HepG2 (cell line): ENCODE results near the gene MED12. TPM values are rescaled to one million over a fixed set of nuclear protein-coding genes. Genes with fewer than 3 reads are reported as not detected.

ENCODE experiments used
- ATAC-seq: fragments of 200-7000 bp; cut with Tn5 transposase; 3 replicates; pipeline ENCODE4 v1.9.1; 2020; ENCODE audit warnings: mild to moderate bottlenecking, moderate library complexity
- BruUV-seq: library from RNA; stranded (reverse); fragments of 400-500 nt; replicated peaks from 2 replicates; lab custom pipeline; 2021; lab: Mats Ljungman, UMichigan
- CTCF ChIA-PET: fragments of 300-600 bp; formaldehyde crosslinking; extraction: SDS; loops from one replicate; lab custom pipeline; 2021; ENCODE audit warnings: low total read pairs, inconsistent platforms, low intra/inter-chr PET ratio; lab: Yijun Ruan, JAX
- POLR2A ChIA-PET: fragments of 350-600 bp; sonication (Branson Sonifier 250); formaldehyde crosslinking; loops from one replicate; lab custom pipeline; 2020; ENCODE audit warnings: antibody characterized with exemption, inconsistent platforms; lab: Yijun Ruan, JAX
- DNase-seq: peaks from one replicate; pipeline ENCODE4 v3.0.0-alpha.2; 2015; ENCODE audit warnings: low spot score
- FAIRE-seq: peaks from 3 replicates; lab custom pipeline; 2011; peaks lifted over from hg19 to GRCh38; lab: Jason Lieb, UNC
- H2AFZ ChIP-seq: one replicate; pipeline ENCODE4 v1.6.1; 2011; ENCODE audit warnings: low read length, inconsistent platforms
- H3K27ac ChIP-seq: fragments of 300-600 bp; 3 replicates; pipeline ENCODE4 v1.8.0; 2011; ENCODE audit warnings: mixed run types, mild to moderate bottlenecking, mixed read lengths, low read length, inconsistent platforms; ENCODE audit not compliant: insufficient read depth; ENCODE audit errors: extremely low read length
- H3K27me3 ChIP-seq, 2 experiments: fragments of 200-600 bp in 1 of 2; 2 replicates in 1 of 2; 3 replicates in 1 of 2; pipeline versions ENCODE4 v1.6.0 to v1.8.0; 2011; ENCODE audit warnings: low read length in 2 of 2, mild to moderate bottlenecking in 2 of 2, moderate library complexity in 2 of 2, inconsistent platforms in 1 of 2; ENCODE audit not compliant: insufficient read depth in 2 of 2, control insufficient read depth in 1 of 2
- H3K36me3 ChIP-seq, 2 experiments: fragments of 200-600 bp in 1 of 2; replicated peaks in 1 of 2; 2 replicates in 1 of 2; 3 replicates in 1 of 2; pipeline versions ENCODE4 v1.5.1 to v1.8.0; 2011; ENCODE audit warnings: low read length in 2 of 2, inconsistent platforms in 1 of 2; ENCODE audit not compliant: insufficient read depth in 2 of 2, control insufficient read depth in 1 of 2
- H3K4me1 ChIP-seq: 2 replicates; pipeline ENCODE4 v1.5.1; 2012; ENCODE audit warnings: low read length, inconsistent platforms; ENCODE audit not compliant: insufficient read depth
- H3K4me2 ChIP-seq: 2 replicates; pipeline ENCODE4 v1.6.0; 2011; ENCODE audit warnings: low read depth, low read length, inconsistent platforms
- H3K4me3 ChIP-seq, 3 experiments: fragments of 200-600 bp in 1 of 3; sonication (generic), shearing (Covaris generic) in 1 of 3; replicated peaks in 1 of 3; 2 replicates each; pipeline ENCODE4 v1.5.1; 2011 to 2016; ENCODE audit warnings: low read length in 3 of 3, inconsistent platforms in 2 of 3, low read depth in 2 of 3, mild to moderate bottlenecking in 2 of 3, control low read depth in 1 of 3, mixed read lengths in 1 of 3; ENCODE audit not compliant: insufficient read depth in 1 of 3
- H3K79me2 ChIP-seq: one replicate; pipeline ENCODE4 v1.6.1; 2011; ENCODE audit warnings: low read length, inconsistent platforms; ENCODE audit not compliant: insufficient read depth
- H3K9ac ChIP-seq: 2 replicates; pipeline ENCODE4 v1.6.0; 2011; ENCODE audit warnings: mild to moderate bottlenecking, low read depth, low read length, inconsistent platforms; ENCODE audit not compliant: insufficient read depth
- H3K9me3 ChIP-seq: 2 replicates; pipeline ENCODE4 v1.5.1; 2012; ENCODE audit warnings: mild to moderate bottlenecking, low read length
- H4K20me1 ChIP-seq: 2 replicates; pipeline ENCODE4 v1.6.0; 2011; ENCODE audit warnings: inconsistent platforms, mild to moderate bottlenecking, low read length, moderate library complexity; ENCODE audit not compliant: insufficient read depth
- BCL6 ChIP-seq: IDR thresholded peaks from 2 replicates; pipeline ENCODE4 v1.6.1; 2016; ENCODE audit warnings: missing genetic modification reagents, missing compliant biosample characterization
- DMAP1 ChIP-seq: IDR thresholded peaks from 2 replicates; pipeline ENCODE4 v1.6.1; 2016
- DRAP1 ChIP-seq: IDR thresholded peaks from 2 replicates; pipeline ENCODE4 v1.6.1; 2016; ENCODE audit warnings: missing genetic modification reagents, missing compliant biosample characterization
- FOXJ3 ChIP-seq: sonication (generic); formaldehyde crosslinking; IDR thresholded peaks from 2 replicates; pipeline ENCODE4 v1.4.0; 2020; ENCODE audit warnings: missing genetic modification reagents, mild to moderate bottlenecking, borderline replicate concordance
- JUND ChIP-seq: sonication (generic); formaldehyde crosslinking; IDR thresholded peaks from 2 replicates; pipeline ENCODE4 v1.8.0; 2022; ENCODE audit warnings: mild to moderate bottlenecking, missing genetic modification reagents
- MAFK ChIP-seq, 2 experiments: IDR thresholded peaks in 1 of 2; conservative IDR thresholded peaks in 1 of 2; 2 replicates each; pipeline ENCODE4 v1.6.1; 2011; ENCODE audit warnings: improper control_type of control experiment in 2 of 2, low read length in 2 of 2
- NFE2L1 ChIP-seq: sonication (generic); formaldehyde crosslinking; IDR thresholded peaks from 2 replicates; pipeline ENCODE4 v1.4.0; 2020; ENCODE audit warnings: missing genetic modification reagents, mild to moderate bottlenecking, borderline replicate concordance
- ZNF232 ChIP-seq: sonication (generic); formaldehyde crosslinking; IDR thresholded peaks from 2 replicates; pipeline ENCODE4 v1.4.0; 2020; ENCODE audit warnings: missing genetic modification reagents, borderline replicate concordance
- ZNF570 ChIP-seq: sonication (generic); formaldehyde crosslinking; IDR thresholded peaks from 2 replicates; pipeline ENCODE4 v1.4.0; 2020; ENCODE audit warnings: mild to moderate bottlenecking, missing genetic modification reagents, borderline replicate concordance
- WGBS: methylation state at CpG from one replicate; pipeline ENCODE4 v1.1.6; 2017; ENCODE audit warnings: low lambda C conversion rate; 5-methylcytosine and 5-hydroxymethylcytosine counted together
- in situ Hi-C: cut with HindIII; loops from 2 replicates; pipeline ENCODE4 v1.10.0; 2017; ENCODE audit warnings: low pct_unique_long_range_greater_than_20kb; ENCODE audit not compliant: extremely low pct_ligation_motif_present
- intact Hi-C: fragments of 100-400 bp; cut with micrococcal nuclease; formaldehyde crosslinking; loops from one replicate; pipeline ENCODE4 v1.10.0; 2022; ENCODE audit not compliant: unreplicated experiment
- polyA plus RNA-seq, 8 experiments: library from polyadenylated mRNA; depleted of rRNA in 3 of 8; stranded (reverse) in 7 of 8; unstranded in 1 of 8; fragments of >200 nt; fragmentation: Illumina TruSeq in 4 of 8; extraction: Trizol in 4 of 8; gene quantifications; 2 replicates each; pipeline versions ENCODE4 v1.2.1 to v1.2.3, GENCODE V29; 2011 to 2016; ENCODE audit warnings: low read depth in 4 of 8, missing spikeins in 1 of 8, mixed read lengths in 1 of 8; ENCODE audit not compliant: insufficient read depth in 1 of 8
- total RNA-seq, 5 experiments: library from RNA; depleted of rRNA; stranded (reverse); fragments of >200 nt; fragmentation: Illumina TruSeq; extraction: Trizol; gene quantifications; 2 replicates each; pipeline ENCODE4 v1.2.3, GENCODE V29; 2016; ENCODE audit warnings: low read depth in 1 of 5
- TF ChIP-seq, protein P1 (sequence below): IDR thresholded peaks from 2 replicates; pipeline ENCODE4 v1.4.0; 2020; ENCODE audit warnings: mild to moderate bottlenecking, missing genetic modification reagents
- TF ChIP-seq, protein P2 (sequence below): sonication (generic); formaldehyde crosslinking; IDR thresholded peaks from 2 replicates; pipeline ENCODE4 v1.9.0; 2021; ENCODE audit warnings: missing genetic modification reagents, borderline replicate concordance

The MED12 gene
- total and polyA plus RNA-seq, 2 of the 13 experiments (the other 11 are each of a cell fraction or from before 2014, with no cell fraction given), result 9.4 to 15.0 TPM

GRCh38 chrX:71183341-71183740, 64.9 kb downstream of the MED12 start (continued):
- TF ChIP-seq, protein P1, sequence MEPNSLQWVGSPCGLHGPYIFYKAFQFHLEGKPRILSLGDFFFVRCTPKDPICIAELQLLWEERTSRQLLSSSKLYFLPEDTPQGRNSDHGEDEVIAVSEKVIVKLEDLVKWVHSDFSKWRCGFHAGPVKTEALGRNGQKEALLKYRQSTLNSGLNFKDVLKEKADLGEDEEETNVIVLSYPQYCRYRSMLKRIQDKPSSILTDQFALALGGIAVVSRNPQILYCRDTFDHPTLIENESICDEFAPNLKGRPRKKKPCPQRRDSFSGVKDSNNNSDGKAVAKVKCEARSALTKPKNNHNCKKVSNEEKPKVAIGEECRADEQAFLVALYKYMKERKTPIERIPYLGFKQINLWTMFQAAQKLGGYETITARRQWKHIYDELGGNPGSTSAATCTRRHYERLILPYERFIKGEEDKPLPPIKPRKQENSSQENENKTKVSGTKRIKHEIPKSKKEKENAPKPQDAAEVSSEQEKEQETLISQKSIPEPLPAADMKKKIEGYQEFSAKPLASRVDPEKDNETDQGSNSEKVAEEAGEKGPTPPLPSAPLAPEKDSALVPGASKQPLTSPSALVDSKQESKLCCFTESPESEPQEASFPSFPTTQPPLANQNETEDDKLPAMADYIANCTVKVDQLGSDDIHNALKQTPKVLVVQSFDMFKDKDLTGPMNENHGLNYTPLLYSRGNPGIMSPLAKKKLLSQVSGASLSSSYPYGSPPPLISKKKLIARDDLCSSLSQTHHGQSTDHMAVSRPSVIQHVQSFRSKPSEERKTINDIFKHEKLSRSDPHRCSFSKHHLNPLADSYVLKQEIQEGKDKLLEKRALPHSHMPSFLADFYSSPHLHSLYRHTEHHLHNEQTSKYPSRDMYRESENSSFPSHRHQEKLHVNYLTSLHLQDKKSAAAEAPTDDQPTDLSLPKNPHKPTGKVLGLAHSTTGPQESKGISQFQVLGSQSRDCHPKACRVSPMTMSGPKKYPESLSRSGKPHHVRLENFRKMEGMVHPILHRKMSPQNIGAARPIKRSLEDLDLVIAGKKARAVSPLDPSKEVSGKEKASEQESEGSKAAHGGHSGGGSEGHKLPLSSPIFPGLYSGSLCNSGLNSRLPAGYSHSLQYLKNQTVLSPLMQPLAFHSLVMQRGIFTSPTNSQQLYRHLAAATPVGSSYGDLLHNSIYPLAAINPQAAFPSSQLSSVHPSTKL (CRISPR knock-in tag), result peak; percentile 31; the same call in 1 of the 2 replicates
- no peak for TF ChIP-seq ZNF232 (CRISPR knock-in tag)
- TF ChIP-seq NFE2L1, result no peak
- peak; percentile 53; the same call in 1 of the 2 replicates for TF ChIP-seq DRAP1 (CRISPR knock-in tag)
- TF ChIP-seq DMAP1 (CRISPR knock-in tag), result no peak
- TF ChIP-seq FOXJ3, result no peak
- no peak for TF ChIP-seq JUND (CRISPR knock-in tag)
- TF ChIP-seq ZNF570, result no peak

- Histone ChIP-seq H3K4me1 (peaks cover 48% of the 10 kb centered on the region), H3K9ac (peak overlapping the region; percentile 82), H2AFZ (no peak overlapping the region), H3K79me2 (no peaks in the 10 kb centered on the region), H3K27me3 (no peaks in the 10 kb centered on the region), H3K4me3 (peak overlapping the region; percentile 49 to 62 (median 49); a peak in 5 of 6 replicates), H3K27ac (peak overlapping the region; percentile 100), H3K9me3 (no peaks in the 10 kb centered on the region), H3K36me3 (no peaks in the 10 kb centered on the region), H4K20me1 (no peaks in the 10 kb centered on the region), H3K4me2 (peak overlapping the region; percentile 82)
- ChIA-PET POLR2A (interaction anchor here (0.9 to 5.2 kb wide), 9 partner anchors 12 to 182 kb away, joined by 3 to 68 read pairs (median 25); partner anchors contain the start of genes GJB1, NONO and TAF1), CTCF (no interaction called here)
- peak; percentile 14 for ATAC-seq
- BruUV-seq, result no TSS peak
- 5% methylated on average over 5 of the region's 5 CpGs for WGBS
- intact Hi-C loops, result loop anchor here (5.0 kb wide), 3 partner anchors 33 to 87 kb away; partner anchors contain the start of genes FOXO4 and ZMYM3
- peak; percentile 71 for DNase-seq
- in situ Hi-C loops, result no loop called here
- TF ChIP-seq, protein P2, sequence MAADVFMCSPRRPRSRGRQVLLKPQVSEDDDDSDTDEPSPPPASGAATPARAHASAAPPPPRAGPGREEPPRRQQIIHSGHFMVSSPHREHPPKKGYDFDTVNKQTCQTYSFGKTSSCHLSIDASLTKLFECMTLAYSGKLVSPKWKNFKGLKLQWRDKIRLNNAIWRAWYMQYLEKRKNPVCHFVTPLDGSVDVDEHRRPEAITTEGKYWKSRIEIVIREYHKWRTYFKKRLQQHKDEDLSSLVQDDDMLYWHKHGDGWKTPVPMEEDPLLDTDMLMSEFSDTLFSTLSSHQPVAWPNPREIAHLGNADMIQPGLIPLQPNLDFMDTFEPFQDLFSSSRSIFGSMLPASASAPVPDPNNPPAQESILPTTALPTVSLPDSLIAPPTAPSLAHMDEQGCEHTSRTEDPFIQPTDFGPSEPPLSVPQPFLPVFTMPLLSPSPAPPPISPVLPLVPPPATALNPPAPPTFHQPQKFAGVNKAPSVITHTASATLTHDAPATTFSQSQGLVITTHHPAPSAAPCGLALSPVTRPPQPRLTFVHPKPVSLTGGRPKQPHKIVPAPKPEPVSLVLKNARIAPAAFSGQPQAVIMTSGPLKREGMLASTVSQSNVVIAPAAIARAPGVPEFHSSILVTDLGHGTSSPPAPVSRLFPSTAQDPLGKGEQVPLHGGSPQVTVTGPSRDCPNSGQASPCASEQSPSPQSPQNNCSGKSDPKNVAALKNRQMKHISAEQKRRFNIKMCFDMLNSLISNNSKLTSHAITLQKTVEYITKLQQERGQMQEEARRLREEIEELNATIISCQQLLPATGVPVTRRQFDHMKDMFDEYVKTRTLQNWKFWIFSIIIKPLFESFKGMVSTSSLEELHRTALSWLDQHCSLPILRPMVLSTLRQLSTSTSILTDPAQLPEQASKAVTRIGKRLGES (CRISPR knock-in tag), result no peak
- TF ChIP-seq MAFK (conservative IDR thresholded peaks at IDR 0.05 in 1 of 2, IDR thresholded peaks at IDR 0.05 in 1 of 2; ENCODE audit: low read length in 2 of 2) (0 out of 4 replicates have a peak, but pooled peaks of 1 of the 2 experiments have one; percentile 17), BCL6 (CRISPR knock-in tag) (peak; percentile 96)
- peak; percentile 52 for FAIRE-seq
Observed at GRCh38 chrX:71184092-71184491, 65.7 kb downstream of the MED12 start.
